GM23338 (cell line): ENCODE results near the gene ANKRD44. TPM values are rescaled to one million over a fixed set of nuclear protein-coding genes. Genes with fewer than 3 reads are reported as not detected.

ENCODE experiments used
- ATAC-seq: fragments of 200-7000 bp; cut with Tn5 transposase; 3 replicates; pipeline ENCODE4 v1.9.1; 2020
- DNase-seq: peaks from one replicate; pipeline ENCODE4 v3.0.0-alpha.2; 2015; ENCODE audit warnings: low spot score
- H2AFZ ChIP-seq: fragments of 200-600 bp; sonication (generic); 2 replicates; pipeline ENCODE4 v1.8.0; 2016; ENCODE audit warnings: antibody characterized with exemption, mild to moderate bottlenecking, moderate library complexity
- H3F3A ChIP-seq: fragments of 200-600 bp; sonication (generic); replicated peaks from 2 replicates; pipeline ENCODE4 v1.8.0; 2017; ENCODE audit warnings: antibody characterized with exemption, mixed run types, low read depth
- H3K27ac ChIP-seq: fragments of 200-600 bp; sonication (generic); 2 replicates; pipeline ENCODE4 v1.6.1; 2016; ENCODE audit warnings: low read depth
- H3K27me3 ChIP-seq: fragments of 200-600 bp; sonication (generic); 2 replicates; pipeline ENCODE4 v1.8.0; 2016; ENCODE audit warnings: mild to moderate bottlenecking, mixed run types, moderate library complexity; ENCODE audit not compliant: insufficient read depth
- H3K36me3 ChIP-seq: fragments of 200-600 bp; sonication (generic); 2 replicates; pipeline ENCODE4 v1.8.0; 2016; ENCODE audit warnings: mild to moderate bottlenecking; ENCODE audit not compliant: insufficient read depth
- H3K4me1 ChIP-seq: fragments of 200-600 bp; sonication (generic); 2 replicates; pipeline ENCODE4 v1.8.0; 2016; ENCODE audit warnings: mild to moderate bottlenecking, moderate library complexity; ENCODE audit not compliant: insufficient read depth
- H3K4me2 ChIP-seq: fragments of 200-600 bp; sonication (generic); 2 replicates; pipeline ENCODE4 v1.7.1; 2017; ENCODE audit warnings: mixed run types
- H3K4me3 ChIP-seq: fragments of 200-600 bp; sonication (generic); 2 replicates; pipeline ENCODE4 v1.6.1; 2016; ENCODE audit warnings: mixed run types
- H3K79me2 ChIP-seq: fragments of 200-600 bp; sonication (generic); replicated peaks from 2 replicates; pipeline ENCODE4 v1.8.0; 2017; ENCODE audit warnings: mild to moderate bottlenecking; ENCODE audit not compliant: insufficient read depth
- H3K9me2 ChIP-seq: fragments of 200-600 bp; sonication (generic); 2 replicates; pipeline ENCODE4 v1.8.0; 2017; ENCODE audit not compliant: insufficient read depth
- H4K20me1 ChIP-seq: fragments of 200-600 bp; sonication (generic); replicated peaks from 2 replicates; pipeline ENCODE4 v1.8.0; 2017; ENCODE audit warnings: mild to moderate bottlenecking; ENCODE audit not compliant: insufficient read depth
- H3K27ac Mint-ChIP-seq: 2 replicates; pipeline ENCODE4 v1.8.0; 2020; ENCODE audit warnings: inconsistent platforms, mild to moderate bottlenecking, moderate library complexity, mixed read lengths
- H3K27me3 Mint-ChIP-seq: 3 replicates; pipeline ENCODE4 v1.8.0; 2022; ENCODE audit warnings: low read depth, mild to moderate bottlenecking, moderate library complexity, mixed read lengths, inconsistent platforms; ENCODE audit not compliant: insufficient read depth, poor library complexity
- H3K36me3 Mint-ChIP-seq: 3 replicates; pipeline ENCODE4 v1.8.0; 2021; ENCODE audit warnings: low read depth, mild to moderate bottlenecking, inconsistent platforms, moderate library complexity, mixed read lengths
- H3K4me1 Mint-ChIP-seq: 3 replicates; pipeline ENCODE4 v1.8.0; 2020; ENCODE audit warnings: mild to moderate bottlenecking, inconsistent platforms, mixed read lengths
- H3K4me3 Mint-ChIP-seq: 3 replicates; pipeline ENCODE4 v1.8.0; 2021; ENCODE audit warnings: moderate library complexity, mild to moderate bottlenecking, inconsistent platforms, mixed read lengths
- H3K9me3 Mint-ChIP-seq: 3 replicates; pipeline ENCODE4 v1.8.0; 2020; ENCODE audit warnings: moderate library complexity, mild to moderate bottlenecking, inconsistent platforms, mixed read lengths
- CTCF ChIP-seq, 2 experiments: fragments of 200-600 bp in 1 of 2; sonication (generic) in 1 of 2; conservative IDR thresholded peaks; 2 replicates each; pipeline versions ENCODE4 v1.5.1 to v1.6.1; 2016 to 2017; ENCODE audit warnings: antibody characterized with exemption in 2 of 2, low read depth in 2 of 2, mild to moderate bottlenecking in 2 of 2, moderate library complexity in 1 of 2
- EZH2phosphoT487 ChIP-seq: fragments of 200-600 bp; sonication (generic); IDR thresholded peaks from one replicate; pipeline ENCODE4 v1.8.1; 2018; ENCODE audit warnings: antibody characterized with exemption; ENCODE audit not compliant: unreplicated experiment
- NANOG ChIP-seq: IDR thresholded peaks from 2 replicates; pipeline ENCODE4 v1.6.1; 2016; ENCODE audit warnings: antibody characterized with exemption, borderline replicate concordance
- REST ChIP-seq: IDR thresholded peaks from one replicate; pipeline ENCODE4 v1.6.1; 2018; ENCODE audit warnings: antibody characterized with exemption; ENCODE audit not compliant: unreplicated experiment
- ZNF331 ChIP-seq: fragments of 250-450 bp; sonication (Bioruptor Pico); IDR thresholded peaks from 2 replicates; pipeline ENCODE4 v1.5.0; 2020; ENCODE audit warnings: low read depth, mild to moderate bottlenecking, moderate library complexity
- polyA plus RNA-seq: library from polyadenylated mRNA; unstranded; fragments of >200 nt; fragmentation: Nextera tagmentation; extraction: Ambion mirVana; gene quantifications from 2 replicates; pipeline ENCODE4 v1.2.1, GENCODE V29; 2016
- total RNA-seq: library from RNA; depleted of rRNA; stranded (reverse); fragments of >200 nt; shearing (Covaris generic); gene quantifications from 2 replicates; pipeline ENCODE4 v1.2.3, GENCODE V29; 2014
- TF ChIP-seq, protein P1 (sequence below): fragments of 250-450 bp; sonication (Bioruptor Pico); IDR thresholded peaks from 2 replicates; pipeline ENCODE4 v1.5.0; 2020; ENCODE audit warnings: mild to moderate bottlenecking, moderate library complexity

Gene ANKRD44
- total and polyA plus RNA-seq, 2 experiments from 2014 or later, result 0.44 to 0.56 TPM

DNA sequence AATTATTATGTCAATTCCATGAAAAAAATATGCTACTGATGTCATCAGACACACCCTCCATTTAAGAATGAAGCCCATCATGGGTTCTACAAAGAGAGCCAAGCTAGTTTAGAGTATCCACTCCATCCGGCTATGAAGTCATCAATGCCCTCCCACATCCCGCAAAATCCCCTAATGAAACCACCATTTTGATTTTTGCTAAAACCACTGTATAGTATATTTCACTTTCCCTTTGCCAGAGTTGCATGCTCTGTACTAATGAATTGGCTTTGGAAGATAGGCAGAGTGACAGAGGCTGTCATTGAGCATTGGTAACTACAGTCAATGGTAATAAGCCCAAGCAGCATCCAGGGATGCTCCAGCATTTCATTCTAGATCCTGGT is 118.6 kb downstream of the ANKRD44 start (continued):
- TF ChIP-seq REST (no peak), NANOG (no peak), ZNF331 (no peak)
- TF ChIP-seq, protein P1, sequence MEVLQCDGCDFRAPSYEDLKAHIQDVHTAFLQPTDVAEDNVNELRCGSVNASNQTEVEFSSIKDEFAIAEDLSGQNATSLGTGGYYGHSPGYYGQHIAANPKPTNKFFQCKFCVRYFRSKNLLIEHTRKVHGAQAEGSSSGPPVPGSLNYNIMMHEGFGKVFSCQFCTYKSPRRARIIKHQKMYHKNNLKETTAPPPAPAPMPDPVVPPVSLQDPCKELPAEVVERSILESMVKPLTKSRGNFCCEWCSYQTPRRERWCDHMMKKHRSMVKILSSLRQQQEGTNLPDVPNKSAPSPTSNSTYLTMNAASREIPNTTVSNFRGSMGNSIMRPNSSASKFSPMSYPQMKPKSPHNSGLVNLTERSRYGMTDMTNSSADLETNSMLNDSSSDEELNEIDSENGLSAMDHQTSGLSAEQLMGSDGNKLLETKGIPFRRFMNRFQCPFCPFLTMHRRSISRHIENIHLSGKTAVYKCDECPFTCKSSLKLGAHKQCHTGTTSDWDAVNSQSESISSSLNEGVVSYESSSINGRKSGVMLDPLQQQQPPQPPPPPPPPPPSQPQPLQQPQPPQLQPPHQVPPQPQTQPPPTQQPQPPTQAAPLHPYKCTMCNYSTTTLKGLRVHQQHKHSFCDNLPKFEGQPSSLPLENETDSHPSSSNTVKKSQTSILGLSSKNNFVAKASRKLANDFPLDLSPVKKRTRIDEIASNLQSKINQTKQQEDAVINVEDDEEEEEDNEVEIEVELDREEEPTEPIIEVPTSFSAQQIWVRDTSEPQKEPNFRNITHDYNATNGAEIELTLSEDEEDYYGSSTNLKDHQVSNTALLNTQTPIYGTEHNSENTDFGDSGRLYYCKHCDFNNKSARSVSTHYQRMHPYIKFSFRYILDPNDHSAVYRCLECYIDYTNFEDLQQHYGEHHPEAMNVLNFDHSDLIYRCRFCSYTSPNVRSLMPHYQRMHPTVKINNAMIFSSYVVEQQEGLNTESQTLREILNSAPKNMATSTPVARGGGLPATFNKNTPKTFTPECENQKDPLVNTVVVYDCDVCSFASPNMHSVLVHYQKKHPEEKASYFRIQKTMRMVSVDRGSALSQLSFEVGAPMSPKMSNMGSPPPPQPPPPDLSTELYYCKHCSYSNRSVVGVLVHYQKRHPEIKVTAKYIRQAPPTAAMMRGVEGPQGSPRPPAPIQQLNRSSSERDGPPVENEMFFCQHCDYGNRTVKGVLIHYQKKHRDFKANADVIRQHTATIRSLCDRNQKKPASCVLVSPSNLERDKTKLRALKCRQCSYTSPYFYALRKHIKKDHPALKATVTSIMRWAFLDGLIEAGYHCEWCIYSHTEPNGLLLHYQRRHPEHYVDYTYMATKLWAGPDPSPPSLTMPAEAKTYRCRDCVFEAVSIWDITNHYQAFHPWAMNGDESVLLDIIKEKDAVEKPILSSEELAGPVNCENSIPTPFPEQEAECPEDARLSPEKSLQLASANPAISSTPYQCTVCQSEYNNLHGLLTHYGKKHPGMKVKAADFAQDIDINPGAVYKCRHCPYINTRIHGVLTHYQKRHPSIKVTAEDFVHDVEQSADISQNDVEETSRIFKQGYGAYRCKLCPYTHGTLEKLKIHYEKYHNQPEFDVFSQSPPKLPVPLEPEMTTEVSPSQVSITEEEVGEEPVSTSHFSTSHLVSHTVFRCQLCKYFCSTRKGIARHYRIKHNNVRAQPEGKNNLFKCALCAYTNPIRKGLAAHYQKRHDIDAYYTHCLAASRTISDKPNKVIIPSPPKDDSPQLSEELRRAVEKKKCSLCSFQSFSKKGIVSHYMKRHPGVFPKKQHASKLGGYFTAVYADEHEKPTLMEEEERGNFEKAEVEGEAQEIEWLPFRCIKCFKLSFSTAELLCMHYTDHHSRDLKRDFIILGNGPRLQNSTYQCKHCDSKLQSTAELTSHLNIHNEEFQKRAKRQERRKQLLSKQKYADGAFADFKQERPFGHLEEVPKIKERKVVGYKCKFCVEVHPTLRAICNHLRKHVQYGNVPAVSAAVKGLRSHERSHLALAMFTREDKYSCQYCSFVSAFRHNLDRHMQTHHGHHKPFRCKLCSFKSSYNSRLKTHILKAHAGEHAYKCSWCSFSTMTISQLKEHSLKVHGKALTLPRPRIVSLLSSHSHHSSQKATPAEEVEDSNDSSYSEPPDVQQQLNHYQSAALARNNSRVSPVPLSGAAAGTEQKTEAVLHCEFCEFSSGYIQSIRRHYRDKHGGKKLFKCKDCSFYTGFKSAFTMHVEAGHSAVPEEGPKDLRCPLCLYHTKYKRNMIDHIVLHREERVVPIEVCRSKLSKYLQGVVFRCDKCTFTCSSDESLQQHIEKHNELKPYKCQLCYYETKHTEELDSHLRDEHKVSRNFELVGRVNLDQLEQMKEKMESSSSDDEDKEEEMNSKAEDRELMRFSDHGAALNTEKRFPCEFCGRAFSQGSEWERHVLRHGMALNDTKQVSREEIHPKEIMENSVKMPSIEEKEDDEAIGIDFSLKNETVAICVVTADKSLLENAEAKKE (CRISPR knock-in tag), result no peak

DNA sequence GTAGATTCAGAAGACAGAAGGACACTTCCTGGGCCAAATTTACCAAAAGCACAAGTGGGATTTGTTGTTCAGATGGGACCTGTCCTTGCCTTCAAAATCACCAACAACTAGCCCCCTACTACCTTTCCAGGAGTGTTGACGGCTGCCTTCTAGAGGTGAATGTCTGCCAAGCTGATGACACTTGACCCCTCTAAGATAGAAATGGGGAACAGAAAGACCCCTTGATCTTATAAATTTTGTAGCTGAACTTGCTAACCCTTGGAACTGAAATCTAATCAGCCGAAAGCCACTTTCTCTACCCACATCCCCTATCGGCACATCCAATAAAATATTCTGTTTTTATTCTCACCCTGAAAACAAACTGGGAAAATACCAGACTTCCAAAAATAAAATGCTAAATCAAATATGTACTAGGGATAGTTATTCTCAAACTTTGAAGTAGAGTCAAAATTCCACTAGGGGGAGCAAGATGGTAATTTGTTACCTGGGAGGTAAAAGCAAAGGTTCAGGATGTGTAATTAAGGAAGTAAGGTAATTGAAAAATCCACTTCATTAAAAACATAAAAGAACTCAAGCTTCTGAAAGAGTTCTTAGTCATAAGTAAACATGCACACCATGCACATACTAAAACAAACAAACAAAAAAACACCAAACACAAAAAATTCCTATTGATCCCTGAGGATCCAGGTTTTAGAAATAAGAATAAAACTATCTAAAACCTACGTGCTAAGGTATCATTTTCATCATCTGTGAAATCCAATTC is 119.2 kb downstream of the ANKRD44 start:
- peak; percentile 58 to 83 for TF ChIP-seq CTCF (conservative IDR thresholded peaks at IDR 0.05; ENCODE audit: low read depth in 2 of 2)
- no peak for TF ChIP-seq EZH2phosphoT487
- TF ChIP-seq NANOG, result no peak
- peak; percentile 64 for ATAC-seq

More for the DNA sequence above, 119.2 kb downstream of the ANKRD44 start:
- Mint-ChIP-seq H3K27ac (no peak overlapping the region), H3K4me3 (no peak overlapping the region), H3K9me3 (no peaks in the 10 kb centered on the region), H3K27me3 (no peaks in the 10 kb centered on the region), H3K36me3 (no peaks in the 10 kb centered on the region), H3K4me1 (peaks cover 5% of the 10 kb centered on the region; the same call in 1 of the 3 replicates)
- no peak overlapping the region; the same call in 1 of the 2 replicates for H3K27ac ChIP-seq
- no peaks in the 10 kb centered on the region for H3F3A ChIP-seq
- no peaks in the 10 kb centered on the region for H3K36me3 ChIP-seq
- H3K9me2 ChIP-seq, result no peaks in the 10 kb centered on the region
- no peaks in the 10 kb centered on the region for H3K27me3 ChIP-seq
- DNase-seq, result peak; percentile 71
- H3K79me2 ChIP-seq, result no peaks in the 10 kb centered on the region
- H2AFZ ChIP-seq, result no peak overlapping the region
- no peak overlapping the region for H3K4me3 ChIP-seq
- no peaks in the 10 kb centered on the region for H3K4me1 ChIP-seq
- H3K4me2 ChIP-seq, result no peak overlapping the region
- no peaks in the 10 kb centered on the region for H4K20me1 ChIP-seq
